HL-60 (cell line): ENCODE measurements around the gene NEK11.

ENCODE experiments used
- DNase-seq, 2 experiments: peaks; one replicate each; pipeline ENCODE4 v3.0.0-alpha.2; 2010 to 2020; ENCODE audit warnings: low read depth in 1 of 2, low spot score in 1 of 2
- H3K27ac ChIP-seq: fragments of 250-450 bp; sonication (Bioruptor Pico); replicated peaks from 2 replicates; pipeline ENCODE4 v1.5.1; 2020; ENCODE audit warnings: mild to moderate bottlenecking, moderate library complexity
- H3K27me3 ChIP-seq: fragments of 250-450 bp; sonication (Bioruptor Pico); 2 replicates; pipeline ENCODE4 v1.5.1; 2021; ENCODE audit warnings: mild to moderate bottlenecking, moderate library complexity; ENCODE audit not compliant: insufficient read depth, poor library complexity, severe bottlenecking
- H3K4me3 ChIP-seq: replicated peaks from 2 replicates; pipeline ENCODE4 v1.5.1; 2011; ENCODE audit warnings: mild to moderate bottlenecking, control low read depth, low read length; ENCODE audit not compliant: insufficient read depth
- GABPA ChIP-seq: IDR thresholded peaks from 2 replicates; pipeline ENCODE4 v1.6.1; 2012; ENCODE audit warnings: low read depth
- POLR2AphosphoS5 ChIP-seq: IDR thresholded peaks from 2 replicates; pipeline ENCODE4 v1.6.1; 2012; ENCODE audit warnings: low read depth
- SPI1 ChIP-seq: IDR thresholded peaks from 2 replicates; pipeline ENCODE4 v1.6.1; 2012; ENCODE audit warnings: low read depth, mild to moderate bottlenecking, borderline replicate concordance
- TF ChIP-seq, protein P1 (sequence below): IDR thresholded peaks from one replicate; pipeline ENCODE4 v1.5.1; 2011; ENCODE audit warnings: low read length, control low read depth, inconsistent platforms; ENCODE audit not compliant: insufficient read depth
- TF ChIP-seq, protein P2 (sequence below): IDR thresholded peaks from 2 replicates; pipeline ENCODE4 v1.6.1; 2012; ENCODE audit warnings: low read depth; ENCODE audit not compliant: insufficient replicate concordance

NEK11 gene

GRCh38 chr3:131390331-131390730 lies 363.7 kb downstream of the NEK11 start:
- Histone ChIP-seq H3K4me3 (no peak overlapping the region), H3K27me3 (no peaks in the 10 kb centered on the region), H3K27ac (no peak overlapping the region)
- no peak for TF ChIP-seq SPI1
- TF ChIP-seq GABPA, result no peak
- no peak for TF ChIP-seq POLR2AphosphoS5
- TF ChIP-seq, protein P1, sequence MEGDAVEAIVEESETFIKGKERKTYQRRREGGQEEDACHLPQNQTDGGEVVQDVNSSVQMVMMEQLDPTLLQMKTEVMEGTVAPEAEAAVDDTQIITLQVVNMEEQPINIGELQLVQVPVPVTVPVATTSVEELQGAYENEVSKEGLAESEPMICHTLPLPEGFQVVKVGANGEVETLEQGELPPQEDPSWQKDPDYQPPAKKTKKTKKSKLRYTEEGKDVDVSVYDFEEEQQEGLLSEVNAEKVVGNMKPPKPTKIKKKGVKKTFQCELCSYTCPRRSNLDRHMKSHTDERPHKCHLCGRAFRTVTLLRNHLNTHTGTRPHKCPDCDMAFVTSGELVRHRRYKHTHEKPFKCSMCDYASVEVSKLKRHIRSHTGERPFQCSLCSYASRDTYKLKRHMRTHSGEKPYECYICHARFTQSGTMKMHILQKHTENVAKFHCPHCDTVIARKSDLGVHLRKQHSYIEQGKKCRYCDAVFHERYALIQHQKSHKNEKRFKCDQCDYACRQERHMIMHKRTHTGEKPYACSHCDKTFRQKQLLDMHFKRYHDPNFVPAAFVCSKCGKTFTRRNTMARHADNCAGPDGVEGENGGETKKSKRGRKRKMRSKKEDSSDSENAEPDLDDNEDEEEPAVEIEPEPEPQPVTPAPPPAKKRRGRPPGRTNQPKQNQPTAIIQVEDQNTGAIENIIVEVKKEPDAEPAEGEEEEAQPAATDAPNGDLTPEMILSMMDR, result no peak
- TF ChIP-seq, protein P2, sequence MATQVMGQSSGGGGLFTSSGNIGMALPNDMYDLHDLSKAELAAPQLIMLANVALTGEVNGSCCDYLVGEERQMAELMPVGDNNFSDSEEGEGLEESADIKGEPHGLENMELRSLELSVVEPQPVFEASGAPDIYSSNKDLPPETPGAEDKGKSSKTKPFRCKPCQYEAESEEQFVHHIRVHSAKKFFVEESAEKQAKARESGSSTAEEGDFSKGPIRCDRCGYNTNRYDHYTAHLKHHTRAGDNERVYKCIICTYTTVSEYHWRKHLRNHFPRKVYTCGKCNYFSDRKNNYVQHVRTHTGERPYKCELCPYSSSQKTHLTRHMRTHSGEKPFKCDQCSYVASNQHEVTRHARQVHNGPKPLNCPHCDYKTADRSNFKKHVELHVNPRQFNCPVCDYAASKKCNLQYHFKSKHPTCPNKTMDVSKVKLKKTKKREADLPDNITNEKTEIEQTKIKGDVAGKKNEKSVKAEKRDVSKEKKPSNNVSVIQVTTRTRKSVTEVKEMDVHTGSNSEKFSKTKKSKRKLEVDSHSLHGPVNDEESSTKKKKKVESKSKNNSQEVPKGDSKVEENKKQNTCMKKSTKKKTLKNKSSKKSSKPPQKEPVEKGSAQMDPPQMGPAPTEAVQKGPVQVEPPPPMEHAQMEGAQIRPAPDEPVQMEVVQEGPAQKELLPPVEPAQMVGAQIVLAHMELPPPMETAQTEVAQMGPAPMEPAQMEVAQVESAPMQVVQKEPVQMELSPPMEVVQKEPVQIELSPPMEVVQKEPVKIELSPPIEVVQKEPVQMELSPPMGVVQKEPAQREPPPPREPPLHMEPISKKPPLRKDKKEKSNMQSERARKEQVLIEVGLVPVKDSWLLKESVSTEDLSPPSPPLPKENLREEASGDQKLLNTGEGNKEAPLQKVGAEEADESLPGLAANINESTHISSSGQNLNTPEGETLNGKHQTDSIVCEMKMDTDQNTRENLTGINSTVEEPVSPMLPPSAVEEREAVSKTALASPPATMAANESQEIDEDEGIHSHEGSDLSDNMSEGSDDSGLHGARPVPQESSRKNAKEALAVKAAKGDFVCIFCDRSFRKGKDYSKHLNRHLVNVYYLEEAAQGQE, result no peak
- no peak for DNase-seq

GRCh38 chr3:131393051-131393450 lies 366.4 kb downstream of the NEK11 start:
- Histone ChIP-seq H3K27me3 (no peaks in the 10 kb centered on the region), H3K4me3 (no peak overlapping the region), H3K27ac (no peak overlapping the region)
- TF ChIP-seq, protein P1, result no peak
- TF ChIP-seq SPI1 (no peak), POLR2AphosphoS5 (no peak), GABPA (no peak)
- TF ChIP-seq, protein P2, result no peak
- no peak for DNase-seq

DNA sequence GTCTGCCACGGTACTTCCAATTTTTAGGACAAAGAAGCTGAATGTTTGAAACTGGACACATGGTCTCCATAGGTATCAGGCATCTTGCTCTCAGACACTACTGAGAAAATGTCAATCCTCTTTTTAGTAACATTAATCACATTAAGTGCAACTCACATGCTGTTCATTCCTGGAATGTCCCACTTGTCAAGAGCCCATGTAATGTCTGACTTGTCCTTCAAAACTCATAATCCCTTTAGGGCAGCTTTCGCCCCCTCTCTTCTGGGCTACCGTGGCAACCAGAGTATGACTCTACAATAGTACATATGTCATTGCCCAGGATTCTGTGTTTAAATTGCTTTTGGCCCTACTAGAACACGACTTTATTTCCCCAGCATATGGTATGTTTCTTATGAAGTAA lies 367.2 kb downstream of the NEK11 start:
- Histone ChIP-seq H3K27me3 (no peaks in the 10 kb centered on the region), H3K27ac (no peak overlapping the region), H3K4me3 (no peak overlapping the region)
- no peak for DNase-seq
- no peak for TF ChIP-seq POLR2AphosphoS5
- TF ChIP-seq, protein P2, result no peak
- TF ChIP-seq GABPA, result no peak
- TF ChIP-seq SPI1, result no peak

GRCh38 chr3:131394400-131394799 lies 367.7 kb downstream of the NEK11 start:
- Histone ChIP-seq H3K4me3 (no peak overlapping the region), H3K27ac (no peak overlapping the region), H3K27me3 (no peaks in the 10 kb centered on the region)
- DNase-seq, result no peak
- TF ChIP-seq, protein P2, result no peak
- TF ChIP-seq SPI1, result no peak
- TF ChIP-seq, protein P1, result no peak
